ENCODE measurements around the gene STIMATE.

Gene STIMATE

GRCh38 chr3:52845691-52846431 lies 51.5 kb downstream of the STIMATE start:
- no peak overlapping the region for H3K27ac ChIP-seq
- no peak for TF ChIP-seq ZFX (IDR thresholded peaks at IDR 0.05)
- TF ChIP-seq CTCF (conservative IDR thresholded peaks at IDR 0.05): no peak; the same call in 1 of the 2 replicates

GRCh38 chr3:52845157-52845556 lies 52.2 kb downstream of the STIMATE start:
- TF ChIP-seq CTCF (conservative IDR thresholded peaks at IDR 0.05) (no peak), ZFX (IDR thresholded peaks at IDR 0.05) (no peak)
- H3K27ac ChIP-seq: no peak overlapping the region

- no peak overlapping the region for H3K27ac ChIP-seq
- TF ChIP-seq ZFX (IDR thresholded peaks at IDR 0.05) (no peak), CTCF (conservative IDR thresholded peaks at IDR 0.05) (no peak)
Observed at GRCh38 chr3:52844290-52844975, 52.9 kb downstream of the STIMATE start.

- H3K27ac ChIP-seq: no peak overlapping the region
- TF ChIP-seq CTCF (conservative IDR thresholded peaks at IDR 0.05): no peak
- no peak for TF ChIP-seq ZFX (IDR thresholded peaks at IDR 0.05)
Observed at GRCh38 chr3:52843881-52844280, 53.5 kb downstream of the STIMATE start.

- TF ChIP-seq CTCF (conservative IDR thresholded peaks at IDR 0.05) (no peak), ZFX (IDR thresholded peaks at IDR 0.05) (no peak)
- H3K27ac ChIP-seq: no peak overlapping the region
Observed at GRCh38 chr3:52843108-52843865, 54.1 kb downstream of the STIMATE start.

- TF ChIP-seq ZFX (IDR thresholded peaks at IDR 0.05): no peak
- no peak for TF ChIP-seq CTCF (conservative IDR thresholded peaks at IDR 0.05)
- H3K27ac ChIP-seq: no peak overlapping the region
Observed at GRCh38 chr3:52842424-52842823, 54.9 kb downstream of the STIMATE start.

GRCh38 chr3:52841981-52842340 lies 55.4 kb downstream of the STIMATE start:
- TF ChIP-seq CTCF (conservative IDR thresholded peaks at IDR 0.05) (no peak), ZFX (IDR thresholded peaks at IDR 0.05) (no peak)

More at GRCh38 chr3:52841981-52842340, 55.4 kb downstream of the STIMATE start:
- no peak overlapping the region for H3K27ac ChIP-seq
